ENCODE data around the gene RMP24.

The RMP24 gene

GRCh38 chr18:35926884-35927283 is 45.6 kb upstream of the RMP24 start:
- TF ChIP-seq, protein P1, sequence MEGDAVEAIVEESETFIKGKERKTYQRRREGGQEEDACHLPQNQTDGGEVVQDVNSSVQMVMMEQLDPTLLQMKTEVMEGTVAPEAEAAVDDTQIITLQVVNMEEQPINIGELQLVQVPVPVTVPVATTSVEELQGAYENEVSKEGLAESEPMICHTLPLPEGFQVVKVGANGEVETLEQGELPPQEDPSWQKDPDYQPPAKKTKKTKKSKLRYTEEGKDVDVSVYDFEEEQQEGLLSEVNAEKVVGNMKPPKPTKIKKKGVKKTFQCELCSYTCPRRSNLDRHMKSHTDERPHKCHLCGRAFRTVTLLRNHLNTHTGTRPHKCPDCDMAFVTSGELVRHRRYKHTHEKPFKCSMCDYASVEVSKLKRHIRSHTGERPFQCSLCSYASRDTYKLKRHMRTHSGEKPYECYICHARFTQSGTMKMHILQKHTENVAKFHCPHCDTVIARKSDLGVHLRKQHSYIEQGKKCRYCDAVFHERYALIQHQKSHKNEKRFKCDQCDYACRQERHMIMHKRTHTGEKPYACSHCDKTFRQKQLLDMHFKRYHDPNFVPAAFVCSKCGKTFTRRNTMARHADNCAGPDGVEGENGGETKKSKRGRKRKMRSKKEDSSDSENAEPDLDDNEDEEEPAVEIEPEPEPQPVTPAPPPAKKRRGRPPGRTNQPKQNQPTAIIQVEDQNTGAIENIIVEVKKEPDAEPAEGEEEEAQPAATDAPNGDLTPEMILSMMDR (conservative IDR thresholded peaks at IDR 0.05) = no peak
- TF ChIP-seq EZH2 (IDR thresholded peaks at IDR 0.05; ENCODE audit: low read depth) = no peak
- no TSS peak for BruUV-seq (replicated peaks)
- H4K20me1 ChIP-seq (ENCODE audit: insufficient read depth) = no peaks in the 10 kb centered on the region
- intact Hi-C loops (cut with micrococcal nuclease; ENCODE audit: unreplicated experiment) = no loop called here
- no peaks in the 10 kb centered on the region for H3K4me1 ChIP-seq (replicated peaks; ENCODE audit: insufficient read depth)
- 0 out of 2 replicates have a peak, but pooled peaks cover 2% of the 10 kb centered on the region for H3K27me3 ChIP-seq (ENCODE audit: insufficient read depth, low read depth)
- ChIA-PET POLR2A (ENCODE audit: unreplicated experiment) (no interaction called here), CTCF (no interaction called here)
- no peak overlapping the region for H3K4me2 ChIP-seq
- H3K4me3 ChIP-seq = no peak overlapping the region
- H3K9me2 ChIP-seq (ENCODE audit: insufficient read depth) = no peaks in the 10 kb centered on the region
- no peaks in the 10 kb centered on the region for H3K9me3 ChIP-seq (ENCODE audit: insufficient read depth, low read depth)
- no peak overlapping the region for H2AFZ ChIP-seq
- no peak overlapping the region for H3K27ac ChIP-seq
- H3K36me3 ChIP-seq (ENCODE audit: low read depth) = no peaks in the 10 kb centered on the region
- no peaks in the 10 kb centered on the region for H3K79me2 ChIP-seq (ENCODE audit: low read depth)
- DNase-seq = no peak
- H3F3A ChIP-seq (ENCODE audit: insufficient read depth, low read depth) = no peaks in the 10 kb centered on the region

- TF ChIP-seq EZH2 (IDR thresholded peaks at IDR 0.05; ENCODE audit: low read depth) = no peak
- TF ChIP-seq, protein P1 (conservative IDR thresholded peaks at IDR 0.05) = no peak
- no peaks in the 10 kb centered on the region for H3K36me3 ChIP-seq (ENCODE audit: low read depth)
- POLR2A ChIA-PET (ENCODE audit: unreplicated experiment) = no interaction called here
- no peaks in the 10 kb centered on the region for H4K20me1 ChIP-seq (ENCODE audit: insufficient read depth)
- no peaks in the 10 kb centered on the region for H3K9me3 ChIP-seq (ENCODE audit: insufficient read depth, low read depth)
- BruUV-seq (replicated peaks) = no TSS peak
- no peak overlapping the region for H3K4me2 ChIP-seq
- intact Hi-C loops (cut with micrococcal nuclease; ENCODE audit: unreplicated experiment) = no loop called here
- H3F3A ChIP-seq (ENCODE audit: insufficient read depth, low read depth) = no peaks in the 10 kb centered on the region
- no peak overlapping the region for H2AFZ ChIP-seq
- H3K9me2 ChIP-seq (ENCODE audit: insufficient read depth) = no peaks in the 10 kb centered on the region
- 0 out of 2 replicates have a peak, but pooled peaks cover 2% of the 10 kb centered on the region for H3K27me3 ChIP-seq (ENCODE audit: insufficient read depth, low read depth)
- H3K27ac ChIP-seq = no peak overlapping the region
- H3K4me3 ChIP-seq = no peak overlapping the region
- no peak for DNase-seq
- no peaks in the 10 kb centered on the region for H3K4me1 ChIP-seq (replicated peaks; ENCODE audit: insufficient read depth)
- CTCF ChIA-PET = no interaction called here
- no peaks in the 10 kb centered on the region for H3K79me2 ChIP-seq (ENCODE audit: low read depth)
Observed at GRCh38 chr18:35927430-35927829, 45.0 kb upstream of the RMP24 start.

- DNase-seq = peak; percentile 14 to 75
- no TSS peak for BruUV-seq (replicated peaks)
- no peaks in the 10 kb centered on the region for H3K27me3 ChIP-seq (ENCODE audit: insufficient read depth, low read depth)
Observed at GRCh38 chr18:35933982-35934381, 38.5 kb upstream of the RMP24 start.

More at GRCh38 chr18:35933982-35934381, 38.5 kb upstream of the RMP24 start:
- ChIA-PET POLR2A (ENCODE audit: unreplicated experiment) (no interaction called here), CTCF (no interaction called here)
- no peaks in the 10 kb centered on the region for H3K9me2 ChIP-seq (ENCODE audit: insufficient read depth)
- H3K4me2 ChIP-seq = no peak overlapping the region; the same call in 1 of the 2 replicates
- no peaks in the 10 kb centered on the region for H3K79me2 ChIP-seq (ENCODE audit: low read depth)
- peaks cover 12% of the 10 kb centered on the region for H3K4me1 ChIP-seq (replicated peaks; ENCODE audit: insufficient read depth)
- H3K9me3 ChIP-seq (ENCODE audit: insufficient read depth, low read depth) = no peaks in the 10 kb centered on the region
- H3K36me3 ChIP-seq (ENCODE audit: low read depth) = no peaks in the 10 kb centered on the region
- intact Hi-C loops (cut with micrococcal nuclease; ENCODE audit: unreplicated experiment) = no loop called here
- TF ChIP-seq EZH2 (IDR thresholded peaks at IDR 0.05; ENCODE audit: low read depth) = no peak
- TF ChIP-seq, protein P1 (conservative IDR thresholded peaks at IDR 0.05) = no peak
- H2AFZ ChIP-seq = no peak overlapping the region
- no peaks in the 10 kb centered on the region for H4K20me1 ChIP-seq (ENCODE audit: insufficient read depth)
- no peak overlapping the region for H3K4me3 ChIP-seq
- H3F3A ChIP-seq (ENCODE audit: insufficient read depth, low read depth) = no peaks in the 10 kb centered on the region; the same call in 1 of the 2 replicates
- H3K27ac ChIP-seq = peak overlapping the region; percentile 61

Measured in PC-9 (cell line).